ENCODE data around the gene CTR9.

Gene CTR9

DNA sequence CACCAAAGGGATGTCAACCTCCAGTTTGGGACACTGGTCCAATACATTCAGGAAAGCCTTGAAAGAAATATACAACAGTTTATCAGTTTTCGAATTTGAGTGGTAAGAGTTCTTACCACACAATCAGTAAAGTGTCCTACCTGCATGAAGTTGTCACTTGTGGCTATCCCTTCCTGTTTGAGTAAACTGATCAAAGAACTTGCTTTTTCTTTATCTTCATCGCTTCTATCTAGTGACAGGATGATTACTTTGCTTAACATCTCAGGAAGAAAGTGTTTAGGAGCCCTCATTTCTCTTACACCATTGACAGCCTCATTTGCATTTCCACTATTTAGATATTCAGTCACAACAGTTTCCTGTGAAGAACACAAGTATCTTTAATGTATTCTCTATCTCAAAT lies 49.2 kb downstream of the CTR9 start:
- Histone ChIP-seq H3K36me3 (ENCODE audit: control insufficient read depth in 4 of 4, insufficient read depth in 4 of 4, low read length in 3 of 4) (peaks cover 66 to 92% (median 81%) of the 10 kb centered on the region in 4 experiments), H3K27me3 (replicated peaks in 2 of 5; ENCODE audit: control insufficient read depth in 4 of 5, insufficient read depth in 5 of 5, low read length in 4 of 5) (no peaks in the 10 kb centered on the region), H3K9me3 (ENCODE audit: control extremely low read depth in 1 of 5, control insufficient read depth in 4 of 5, insufficient read depth in 2 of 5, low read depth in 1 of 5, low read length in 4 of 5) (no peaks in the 10 kb centered on the region), H3K4me3 (ENCODE audit: control insufficient read depth in 1 of 7, extremely low read depth in 1 of 7, insufficient read depth in 4 of 7, low read depth in 2 of 7, low read length in 6 of 7) (no peak overlapping the region), H3K4me1 (ENCODE audit: control extremely low read depth in 1 of 4, control insufficient read depth in 4 of 4, insufficient read depth in 4 of 4, low read length in 3 of 4) (peaks cover 0 to 5% (median 2%) of the 10 kb centered on the region in 4 experiments), H3K27ac (ENCODE audit: insufficient read depth in 1 of 2, low read depth in 1 of 2, low read length in 2 of 2, poor library complexity in 1 of 2, severe bottlenecking in 2 of 2) (no peak overlapping the region)
- 88% methylated on average over 1 of the region's 2 CpGs for WGBS (ENCODE audit: insufficient coverage)
- DNase-seq: no peak
- CTCF ChIA-PET: interaction anchor here (0.7 to 6.8 kb wide), 5 partner anchors 8 to 1001 kb away, joined by 3 to 43 read pairs (median 4); partner anchors contain the start of gene EIF4G2
- POLR2A ChIA-PET: interaction anchor here (1.4 kb wide), 2 partner anchors 8 to 14 kb away, joined by 3 to 5 read pairs; partner anchors contain the start of gene EIF4G2

DNA sequence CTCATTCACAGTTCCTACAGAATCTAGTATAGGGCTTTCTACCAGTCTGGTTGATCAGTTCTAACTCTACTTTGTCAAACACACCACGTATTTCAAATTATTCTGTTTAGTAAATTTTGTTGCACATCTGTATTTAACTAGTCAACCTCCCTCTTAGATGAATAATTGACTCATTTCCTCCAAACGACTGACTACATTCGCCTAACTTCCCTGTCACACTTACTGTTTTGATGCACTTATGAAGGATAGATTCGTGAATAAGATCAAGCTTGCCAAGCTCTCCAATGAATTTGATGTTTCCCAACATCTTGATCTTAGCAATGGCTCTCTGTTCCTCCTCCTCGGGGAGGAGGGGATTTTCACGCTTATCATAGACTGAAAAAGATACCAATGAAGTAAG lies 52.6 kb downstream of the CTR9 start:
- ChIA-PET POLR2A (interaction anchor here (0.6 to 1.7 kb wide), 4 partner anchors 11 to 187 kb away, joined by 3 to 4 read pairs (median 3); partner anchors contain the start of gene ZBED5), CTCF (interaction anchor here (1.1 to 6.8 kb wide), 8 partner anchors 11 to 130 kb away, joined by 3 to 43 read pairs (median 6); no protein-coding TSS in a partner anchor)
- WGBS (ENCODE audit: insufficient coverage): 76% methylated on average over 3 of the region's 6 CpGs
- Histone ChIP-seq H3K27me3 (replicated peaks in 2 of 5; ENCODE audit: control insufficient read depth in 4 of 5, insufficient read depth in 5 of 5, low read length in 4 of 5) (no peaks in the 10 kb centered on the region), H3K4me3 (ENCODE audit: control insufficient read depth in 1 of 7, extremely low read depth in 1 of 7, insufficient read depth in 4 of 7, low read depth in 2 of 7, low read length in 6 of 7) (no peak overlapping the region), H3K4me1 (ENCODE audit: control extremely low read depth in 1 of 4, control insufficient read depth in 4 of 4, insufficient read depth in 4 of 4, low read length in 3 of 4) (peaks cover 6 to 25% (median 15%) of the 10 kb centered on the region in 4 experiments), H3K27ac (ENCODE audit: insufficient read depth in 1 of 2, low read depth in 1 of 2, low read length in 2 of 2, poor library complexity in 1 of 2, severe bottlenecking in 2 of 2) (no peak overlapping the region), H3K9me3 (ENCODE audit: control extremely low read depth in 1 of 5, control insufficient read depth in 4 of 5, insufficient read depth in 2 of 5, low read depth in 1 of 5, low read length in 4 of 5) (no peaks in the 10 kb centered on the region), H3K36me3 (ENCODE audit: control insufficient read depth in 4 of 4, insufficient read depth in 4 of 4, low read length in 3 of 4) (peaks cover 61 to 86% (median 75%) of the 10 kb centered on the region in 4 experiments)
- DNase-seq: no peak

DNA sequence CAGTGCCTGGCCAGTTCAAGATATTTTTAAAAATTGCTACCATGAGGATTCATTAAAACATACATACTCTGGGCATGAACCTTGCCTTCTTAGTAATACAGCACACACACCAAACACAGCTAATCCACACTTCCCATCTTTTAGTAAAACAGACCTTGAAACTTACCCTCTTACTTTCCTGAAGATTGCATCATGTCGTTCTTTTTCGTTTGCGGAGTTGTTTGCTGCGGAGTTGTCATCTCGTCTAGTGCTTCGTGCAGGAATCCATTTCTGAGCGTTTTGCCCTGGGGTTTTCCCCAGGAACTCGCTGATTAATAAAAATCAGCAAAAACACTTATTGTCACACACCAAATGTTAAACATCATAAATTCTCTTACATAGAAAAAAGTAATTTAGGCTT lies 54.7 kb downstream of the CTR9 start:
- DNase-seq: no peak
- Histone ChIP-seq H3K36me3 (ENCODE audit: control insufficient read depth in 4 of 4, insufficient read depth in 4 of 4, low read length in 3 of 4) (peaks cover 43 to 65% (median 56%) of the 10 kb centered on the region in 4 experiments), H3K27me3 (replicated peaks in 2 of 5; ENCODE audit: control insufficient read depth in 4 of 5, insufficient read depth in 5 of 5, low read length in 4 of 5) (no peaks in the 10 kb centered on the region), H3K27ac (ENCODE audit: insufficient read depth in 1 of 2, low read depth in 1 of 2, low read length in 2 of 2, poor library complexity in 1 of 2, severe bottlenecking in 2 of 2) (no peak overlapping the region), H3K9me3 (ENCODE audit: control extremely low read depth in 1 of 5, control insufficient read depth in 4 of 5, insufficient read depth in 2 of 5, low read depth in 1 of 5, low read length in 4 of 5) (no peaks in the 10 kb centered on the region), H3K4me3 (ENCODE audit: control insufficient read depth in 1 of 7, extremely low read depth in 1 of 7, insufficient read depth in 4 of 7, low read depth in 2 of 7, low read length in 6 of 7) (peak overlapping the region in 1 of 7 experiments; percentile 16), H3K4me1 (ENCODE audit: control extremely low read depth in 1 of 4, control insufficient read depth in 4 of 4, insufficient read depth in 4 of 4, low read length in 3 of 4) (peaks cover 6 to 34% (median 20%) of the 10 kb centered on the region in 4 experiments)
- CTCF ChIA-PET: interaction anchor here (6.8 kb wide), 1 partner anchor 13 kb away, joined by 43 read pairs; no protein-coding TSS in a partner anchor
- POLR2A ChIA-PET: interaction anchor here (1.6 kb wide), 1 partner anchor 53 kb away, joined by 3 read pairs; no protein-coding TSS in a partner anchor
- WGBS (ENCODE audit: insufficient coverage): 93% methylated on average over 7 of the region's 8 CpGs

DNA sequence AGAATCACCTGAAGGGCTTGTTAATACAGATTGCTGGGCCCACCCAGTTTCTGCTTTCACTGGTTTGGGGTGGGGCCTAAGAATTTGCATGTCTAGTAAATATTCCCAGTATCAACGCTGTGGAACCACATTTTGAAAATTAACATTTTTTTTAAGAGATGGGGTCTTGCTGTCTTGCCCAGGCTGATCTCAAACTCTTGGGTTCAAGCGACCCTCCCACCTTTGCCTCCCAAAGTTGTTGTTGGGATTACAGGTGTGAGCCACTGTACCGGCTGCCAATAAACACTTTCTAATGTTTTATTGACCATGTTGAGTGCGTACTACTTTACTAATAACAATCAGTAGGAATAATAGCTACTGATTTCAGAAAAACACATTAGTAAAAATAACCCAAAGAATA lies 55.2 kb downstream of the CTR9 start:
- Histone ChIP-seq H3K27ac (ENCODE audit: insufficient read depth in 1 of 2, low read depth in 1 of 2, low read length in 2 of 2, poor library complexity in 1 of 2, severe bottlenecking in 2 of 2) (no peak overlapping the region), H3K4me3 (ENCODE audit: control insufficient read depth in 1 of 7, extremely low read depth in 1 of 7, insufficient read depth in 4 of 7, low read depth in 2 of 7, low read length in 6 of 7) (peak overlapping the region in 4 of 7 experiments; percentile 95 to 100 (median 100)), H3K27me3 (replicated peaks in 2 of 5; ENCODE audit: control insufficient read depth in 4 of 5, insufficient read depth in 5 of 5, low read length in 4 of 5) (no peaks in the 10 kb centered on the region), H3K36me3 (ENCODE audit: control insufficient read depth in 4 of 4, insufficient read depth in 4 of 4, low read length in 3 of 4) (peaks cover 41 to 62% (median 52%) of the 10 kb centered on the region in 4 experiments), H3K4me1 (ENCODE audit: control extremely low read depth in 1 of 4, control insufficient read depth in 4 of 4, insufficient read depth in 4 of 4, low read length in 3 of 4) (peaks cover 6 to 34% (median 20%) of the 10 kb centered on the region in 4 experiments), H3K9me3 (ENCODE audit: control extremely low read depth in 1 of 5, control insufficient read depth in 4 of 5, insufficient read depth in 2 of 5, low read depth in 1 of 5, low read length in 4 of 5) (no peaks in the 10 kb centered on the region)
- ChIA-PET CTCF (interaction anchor here (0.8 to 6.8 kb wide), 2 partner anchors 10 to 13 kb away, joined by 5 to 43 read pairs; no protein-coding TSS in a partner anchor), POLR2A (interaction anchor here (1.6 kb wide), 1 partner anchor 52 kb away, joined by 3 read pairs; no protein-coding TSS in a partner anchor)
- no CpG with 5 or more reads among the region's 4 CpGs for WGBS (ENCODE audit: insufficient coverage)
- no peak for DNase-seq

DNA sequence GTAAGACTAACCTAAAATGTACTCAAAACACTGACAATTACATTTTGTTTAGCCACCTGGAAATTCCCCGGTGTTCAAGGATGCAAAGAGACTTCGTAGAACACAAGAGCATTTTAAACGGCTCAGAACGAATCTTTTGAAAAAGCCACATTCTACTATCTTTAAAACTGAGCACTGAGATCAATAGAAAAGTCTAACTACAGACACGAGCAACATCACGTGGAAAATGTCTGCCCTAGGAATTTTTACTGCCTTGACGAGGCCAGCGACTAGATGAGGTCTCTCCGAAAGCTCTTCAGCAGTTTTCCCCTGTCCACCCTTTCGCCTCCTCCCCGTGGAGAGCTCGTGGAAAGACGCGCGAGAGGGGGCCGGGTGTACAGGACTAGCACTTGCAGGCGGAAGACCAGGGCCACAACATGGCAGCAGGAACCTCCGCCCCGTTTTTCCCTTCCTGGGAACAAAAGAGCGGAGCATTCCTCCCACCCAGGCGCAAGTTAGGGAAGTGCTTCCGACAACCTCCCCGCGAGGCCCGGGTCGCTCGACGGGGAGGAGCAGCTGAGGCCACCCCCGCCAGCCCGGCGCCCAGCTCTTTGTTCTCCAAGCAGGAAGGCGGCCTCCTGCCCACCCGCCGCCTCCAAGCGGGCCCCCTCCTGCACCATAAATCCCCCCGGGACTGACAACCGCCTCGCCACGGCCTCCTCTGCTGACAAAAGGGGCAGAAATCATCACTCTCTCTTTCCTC lies 56.6 kb downstream of the CTR9 start:
- ChIA-PET POLR2A (interaction anchor here (0.8 to 2.8 kb wide), 4 partner anchors 8 to 50 kb away, joined by 3 to 47 read pairs (median 4); partner anchors contain the start of gene ZBED5), CTCF (interaction anchor here (1.2 to 3.2 kb wide), 3 partner anchors 9 to 18 kb away, joined by 3 to 13 read pairs (median 4); no protein-coding TSS in a partner anchor)
- Histone ChIP-seq H3K27ac (ENCODE audit: insufficient read depth in 1 of 2, low read depth in 1 of 2, low read length in 2 of 2, poor library complexity in 1 of 2, severe bottlenecking in 2 of 2) (peak overlapping the region; percentile 98 to 99), H3K27me3 (replicated peaks in 2 of 5; ENCODE audit: control insufficient read depth in 4 of 5, insufficient read depth in 5 of 5, low read length in 4 of 5) (no peaks in the 10 kb centered on the region), H3K36me3 (ENCODE audit: control insufficient read depth in 4 of 4, insufficient read depth in 4 of 4, low read length in 3 of 4) (peaks cover 29 to 48% (median 39%) of the 10 kb centered on the region in 4 experiments), H3K4me3 (ENCODE audit: control insufficient read depth in 1 of 7, extremely low read depth in 1 of 7, insufficient read depth in 4 of 7, low read depth in 2 of 7, low read length in 6 of 7) (peak overlapping the region; percentile 84 to 100 (median 99)), H3K4me1 (ENCODE audit: control extremely low read depth in 1 of 4, control insufficient read depth in 4 of 4, insufficient read depth in 4 of 4, low read length in 3 of 4) (peaks cover 6 to 34% (median 20%) of the 10 kb centered on the region in 4 experiments), H3K9me3 (ENCODE audit: control extremely low read depth in 1 of 5, control insufficient read depth in 4 of 5, insufficient read depth in 2 of 5, low read depth in 1 of 5, low read length in 4 of 5) (no peaks in the 10 kb centered on the region)
- DNase-seq: peak in 2 of 3 donors; percentile 47 to 65
- WGBS (ENCODE audit: insufficient coverage): under 1% methylated on average over 37 of the region's 39 CpGs

DNA sequence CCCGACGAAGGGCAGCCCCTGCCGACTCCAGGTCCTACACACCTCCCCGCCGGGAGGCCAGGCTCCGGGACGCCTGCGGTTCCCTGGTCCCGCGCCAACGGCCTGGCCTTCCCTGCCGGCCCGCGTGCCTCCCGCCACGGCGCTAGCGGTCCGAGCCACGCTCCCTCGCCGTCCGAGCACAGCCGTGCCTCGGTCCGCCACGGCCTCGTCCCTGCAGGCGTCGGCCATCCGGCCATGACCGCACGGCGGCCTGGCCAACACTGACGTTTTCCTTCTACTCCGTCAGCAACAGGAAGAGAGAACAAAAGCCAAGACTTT lies 57.1 kb downstream of the CTR9 start:
- peaks cover 6 to 34% (median 20%) of the 10 kb centered on the region in 4 experiments for H3K4me1 ChIP-seq (ENCODE audit: control extremely low read depth in 1 of 4, control insufficient read depth in 4 of 4, insufficient read depth in 4 of 4, low read length in 3 of 4)
- ChIA-PET POLR2A (interaction anchor here (0.8 to 2.8 kb wide), 6 partner anchors 8 to 92 kb away, joined by 3 to 47 read pairs (median 4); partner anchors contain the start of gene ZBED5), CTCF (interaction anchor here (1.2 to 3.2 kb wide), 5 partner anchors 10 to 101 kb away, joined by 3 to 13 read pairs (median 4); no protein-coding TSS in a partner anchor)
- no peaks in the 10 kb centered on the region for H3K27me3 ChIP-seq (replicated peaks in 2 of 5; ENCODE audit: control insufficient read depth in 4 of 5, insufficient read depth in 5 of 5, low read length in 4 of 5)
- no peak for DNase-seq
- H3K27ac ChIP-seq (ENCODE audit: insufficient read depth in 1 of 2, low read depth in 1 of 2, low read length in 2 of 2, poor library complexity in 1 of 2, severe bottlenecking in 2 of 2): peak overlapping the region; percentile 98 to 99
- H3K36me3 ChIP-seq (ENCODE audit: control insufficient read depth in 4 of 4, insufficient read depth in 4 of 4, low read length in 3 of 4): peaks cover 24 to 42% (median 34%) of the 10 kb centered on the region in 4 experiments
- 0% methylated on average over 36 of the region's 36 CpGs for WGBS (ENCODE audit: insufficient coverage)
- peak overlapping the region; percentile 84 to 100 (median 99) for H3K4me3 ChIP-seq (ENCODE audit: control insufficient read depth in 1 of 7, extremely low read depth in 1 of 7, insufficient read depth in 4 of 7, low read depth in 2 of 7, low read length in 6 of 7)
- H3K9me3 ChIP-seq (ENCODE audit: control extremely low read depth in 1 of 5, control insufficient read depth in 4 of 5, insufficient read depth in 2 of 5, low read depth in 1 of 5, low read length in 4 of 5): no peaks in the 10 kb centered on the region

Data from common myeloid progenitor, CD34-positive (primary cell).